Neuronal stem cell (in vitro differentiated cells): Measurements from ENCODE around the gene TCEA2.

ENCODE experiments used
- DNase-seq: peaks from one replicate; pipeline ENCODE4 v3.0.0-alpha.2; 2013; ENCODE audit warnings: low spot score
- H2AFZ ChIP-seq: one replicate; pipeline ENCODE4 v1.6.1; 2013; ENCODE audit warnings: mild to moderate bottlenecking, low read length, inconsistent platforms
- H2AK5ac ChIP-seq: 2 replicates; pipeline ENCODE4 v1.6.1; 2013; ENCODE audit warnings: low read depth, mild to moderate bottlenecking, inconsistent platforms, low read length, moderate library complexity, mixed read lengths
- H2BK120ac ChIP-seq: 2 replicates; pipeline ENCODE4 v1.6.1; 2013; ENCODE audit warnings: low read depth, mild to moderate bottlenecking, inconsistent platforms, low read length, moderate library complexity, mixed read lengths
- H2BK12ac ChIP-seq: one replicate; pipeline ENCODE4 v1.6.1; 2013; ENCODE audit warnings: low read length, inconsistent platforms
- H2BK15ac ChIP-seq: 2 replicates; pipeline ENCODE4 v1.6.1; 2013; ENCODE audit warnings: mild to moderate bottlenecking, low read length, inconsistent platforms, mixed read lengths
- H2BK5ac ChIP-seq: one replicate; pipeline ENCODE4 v1.6.1; 2013; ENCODE audit warnings: inconsistent platforms, mild to moderate bottlenecking, low read length, moderate library complexity
- H3K14ac ChIP-seq: one replicate; pipeline ENCODE4 v1.6.1; 2013; ENCODE audit warnings: low read length, inconsistent platforms
- H3K18ac ChIP-seq: 2 replicates; pipeline ENCODE4 v1.6.1; 2013; ENCODE audit warnings: low read length, inconsistent platforms
- H3K23ac ChIP-seq: 2 replicates; pipeline ENCODE4 v1.6.1; 2013; ENCODE audit warnings: low read depth, mild to moderate bottlenecking, mixed read lengths, low read length, inconsistent platforms; ENCODE audit not compliant: poor library complexity
- H3K27ac ChIP-seq: replicated peaks from 3 replicates; pipeline ENCODE4 v1.5.1; 2013; ENCODE audit warnings: low read length, inconsistent platforms
- H3K27me3 ChIP-seq, 3 experiments: 2 replicates each; pipeline ENCODE4 v1.6.1; 2013; ENCODE audit warnings: low read length in 3 of 3, mild to moderate bottlenecking in 2 of 3, inconsistent platforms in 1 of 3, low read depth in 1 of 3, mixed read lengths in 1 of 3, moderate library complexity in 1 of 3; ENCODE audit not compliant: control insufficient read depth in 3 of 3, insufficient read depth in 3 of 3
- H3K36me3 ChIP-seq, 2 donors: replicated peaks in 1 of 2; 2 replicates each; pipeline ENCODE4 v1.6.1; 2013; ENCODE audit warnings: low read length in 2 of 2; ENCODE audit not compliant: control insufficient read depth in 2 of 2, insufficient read depth in 2 of 2
- H3K4ac ChIP-seq: 2 replicates; pipeline ENCODE4 v1.6.1; 2013; ENCODE audit warnings: inconsistent platforms, mild to moderate bottlenecking, low read length, moderate library complexity
- H3K4me1 ChIP-seq, 2 donors: 1 replicate in 1 of 2; 2 replicates in 1 of 2; pipeline ENCODE4 v1.6.1; 2013; ENCODE audit warnings: low read length in 2 of 2, low read depth in 1 of 2; ENCODE audit not compliant: control insufficient read depth in 2 of 2, insufficient read depth in 1 of 2
- H3K4me2 ChIP-seq: one replicate; pipeline ENCODE4 v1.6.1; 2013; ENCODE audit warnings: mild to moderate bottlenecking, low read length, inconsistent platforms; ENCODE audit not compliant: insufficient read depth, poor library complexity, severe bottlenecking
- H3K4me3 ChIP-seq, 2 donors: 2 replicates each; pipeline ENCODE4 v1.5.1; 2013; ENCODE audit warnings: low read length in 2 of 2, mild to moderate bottlenecking in 2 of 2, inconsistent platforms in 1 of 2, moderate library complexity in 1 of 2
- H3K79me1 ChIP-seq: one replicate; pipeline ENCODE4 v1.6.1; 2013; ENCODE audit warnings: low read depth, mild to moderate bottlenecking, inconsistent platforms, low read length, moderate library complexity
- H3K9ac ChIP-seq: one replicate; pipeline ENCODE4 v1.6.1; 2013; ENCODE audit warnings: mild to moderate bottlenecking, low read depth, low read length, inconsistent platforms; ENCODE audit not compliant: poor library complexity
- H3K9me3 ChIP-seq, 2 donors: replicated peaks in 1 of 2; 2 replicates each; pipeline versions ENCODE3 to v1.6.1; 2013; ENCODE audit warnings: low read length in 2 of 2, mild to moderate bottlenecking in 2 of 2, inconsistent platforms in 1 of 2, low read depth in 1 of 2, mixed read lengths in 1 of 2, moderate library complexity in 1 of 2; ENCODE audit not compliant: control insufficient read depth in 2 of 2, insufficient read depth in 1 of 2
- H4K8ac ChIP-seq: one replicate; pipeline ENCODE4 v1.6.1; 2013; ENCODE audit warnings: low read depth, mild to moderate bottlenecking, inconsistent platforms, low read length, moderate library complexity
- H4K91ac ChIP-seq: one replicate; pipeline ENCODE4 v1.6.1; 2013; ENCODE audit warnings: low read length, low read depth, mild to moderate bottlenecking, inconsistent platforms; ENCODE audit not compliant: poor library complexity
- WGBS, 2 donors: extraction: QIAGEN DNeasy Blood & Tissue Kit; methylation state at CpG; one replicate each; pipeline ENCODE4 v1.1.7; 2013; ENCODE audit warnings: missing lambda C conversion rate in 2 of 2, mixed read lengths in 1 of 2; ENCODE audit not compliant: insufficient read length in 2 of 2, insufficient replicate concordance in 1 of 2; ENCODE audit errors: extremely low coverage in 2 of 2; 5-methylcytosine and 5-hydroxymethylcytosine counted together

Gene TCEA2

GRCh38 chr20:64040231-64041039 lies 22.6 kb upstream of the TCEA2 start:
- H3K18ac ChIP-seq = no peak overlapping the region
- no peak overlapping the region for H2BK15ac ChIP-seq
- no peak overlapping the region for H2AFZ ChIP-seq
- no peaks in the 10 kb centered on the region for H3K9me3 ChIP-seq
- H3K27me3 ChIP-seq = peaks cover 31 to 81% (median 64%) of the 10 kb centered on the region in 3 experiments
- no peak for DNase-seq
- no peak overlapping the region for H3K4me3 ChIP-seq
- no peak overlapping the region for H3K23ac ChIP-seq
- H3K4ac ChIP-seq = no peak overlapping the region
- H2AK5ac ChIP-seq = peak overlapping the region; percentile 94
- H3K79me1 ChIP-seq = no peaks in the 10 kb centered on the region
- H3K27ac ChIP-seq = no peak overlapping the region
- no peak overlapping the region for H2BK12ac ChIP-seq
- WGBS, 2 donors = no CpG with 5 or more reads among the region's 12 CpGs
- no peak overlapping the region for H2BK120ac ChIP-seq
- H3K4me2 ChIP-seq = no peak overlapping the region
- H4K91ac ChIP-seq = no peak overlapping the region
- H3K36me3 ChIP-seq = peaks cover 0 to under 1% of the 10 kb centered on the region in 2 donors
- no peak overlapping the region for H2BK5ac ChIP-seq
- no peak overlapping the region for H3K9ac ChIP-seq
- no peak overlapping the region for H4K8ac ChIP-seq
- peaks cover 16 to 29% of the 10 kb centered on the region in 2 donors for H3K4me1 ChIP-seq
- peak overlapping the region; percentile 64 for H3K14ac ChIP-seq

GRCh38 chr20:64041040-64041780 lies 21.8 kb upstream of the TCEA2 start:
- no peak overlapping the region for H3K4me2 ChIP-seq
- H2AK5ac ChIP-seq = no peak overlapping the region
- H3K4ac ChIP-seq = no peak overlapping the region
- H2BK12ac ChIP-seq = no peak overlapping the region
- DNase-seq = no peak
- WGBS, 2 donors = no CpG with 5 or more reads among the region's 15 CpGs
- no peak overlapping the region for H2BK5ac ChIP-seq
- H3K9me3 ChIP-seq = no peaks in the 10 kb centered on the region
- H4K91ac ChIP-seq = no peak overlapping the region
- peak overlapping the region; percentile 0 for H2BK15ac ChIP-seq
- H2BK120ac ChIP-seq = no peak overlapping the region
- no peak overlapping the region for H3K4me3 ChIP-seq
- no peak overlapping the region for H3K23ac ChIP-seq
- peak overlapping the region; percentile 88 for H2AFZ ChIP-seq
- H3K27ac ChIP-seq = no peak overlapping the region
- H3K9ac ChIP-seq = no peak overlapping the region
- H3K79me1 ChIP-seq = no peaks in the 10 kb centered on the region
- H4K8ac ChIP-seq = no peak overlapping the region
- peaks cover 15 to 25% of the 10 kb centered on the region in 2 donors for H3K4me1 ChIP-seq
- no peak overlapping the region for H3K18ac ChIP-seq
- peaks cover 32 to 88% (median 72%) of the 10 kb centered on the region in 3 experiments for H3K27me3 ChIP-seq
- H3K36me3 ChIP-seq = no peaks in the 10 kb centered on the region
- H3K14ac ChIP-seq = no peak overlapping the region

- Histone ChIP-seq H3K4me3 (no peak overlapping the region), H3K27me3 (peaks cover 35 to 93% (median 77%) of the 10 kb centered on the region in 3 experiments)
Observed at GRCh38 chr20:64041781-64042053, 21.3 kb upstream of the TCEA2 start.

More at GRCh38 chr20:64041781-64042053, 21.3 kb upstream of the TCEA2 start:
- no peak overlapping the region for H4K8ac ChIP-seq
- H3K4me2 ChIP-seq = no peak overlapping the region
- peak overlapping the region; percentile 79 for H2AK5ac ChIP-seq
- peaks cover 9 to 20% of the 10 kb centered on the region in 2 donors for H3K4me1 ChIP-seq
- no peaks in the 10 kb centered on the region for H3K36me3 ChIP-seq
- DNase-seq = no peak
- no peak overlapping the region for H2BK120ac ChIP-seq
- no peak overlapping the region for H4K91ac ChIP-seq
- H3K4ac ChIP-seq = no peak overlapping the region
- H2BK5ac ChIP-seq = no peak overlapping the region
- H3K27ac ChIP-seq = no peak overlapping the region
- H2BK15ac ChIP-seq = no peak overlapping the region
- H3K79me1 ChIP-seq = no peaks in the 10 kb centered on the region
- peak overlapping the region; percentile 21 for H3K9ac ChIP-seq
- H3K14ac ChIP-seq = no peak overlapping the region
- peaks cover 0 to 2% of the 10 kb centered on the region in 2 donors for H3K9me3 ChIP-seq
- no CpG with 5 or more reads among the region's 11 CpGs for WGBS, 2 donors
- H2AFZ ChIP-seq = peak overlapping the region; percentile 88
- no peak overlapping the region for H2BK12ac ChIP-seq
- H3K23ac ChIP-seq = peak overlapping the region; percentile 80
- peak overlapping the region; percentile 92 for H3K18ac ChIP-seq
